Activated T-cell treated with anti-CD3 and anti-CD28 coated beads, Interleukin-2, amount 50 U/mL, for 1 hour (primary cell): ENCODE data around the gene RMDN2.

Source experiments
- DNase-seq: peaks from one replicate; pipeline ENCODE4 v3.0.0-alpha.2; 2020

RMDN2 gene

DNA sequence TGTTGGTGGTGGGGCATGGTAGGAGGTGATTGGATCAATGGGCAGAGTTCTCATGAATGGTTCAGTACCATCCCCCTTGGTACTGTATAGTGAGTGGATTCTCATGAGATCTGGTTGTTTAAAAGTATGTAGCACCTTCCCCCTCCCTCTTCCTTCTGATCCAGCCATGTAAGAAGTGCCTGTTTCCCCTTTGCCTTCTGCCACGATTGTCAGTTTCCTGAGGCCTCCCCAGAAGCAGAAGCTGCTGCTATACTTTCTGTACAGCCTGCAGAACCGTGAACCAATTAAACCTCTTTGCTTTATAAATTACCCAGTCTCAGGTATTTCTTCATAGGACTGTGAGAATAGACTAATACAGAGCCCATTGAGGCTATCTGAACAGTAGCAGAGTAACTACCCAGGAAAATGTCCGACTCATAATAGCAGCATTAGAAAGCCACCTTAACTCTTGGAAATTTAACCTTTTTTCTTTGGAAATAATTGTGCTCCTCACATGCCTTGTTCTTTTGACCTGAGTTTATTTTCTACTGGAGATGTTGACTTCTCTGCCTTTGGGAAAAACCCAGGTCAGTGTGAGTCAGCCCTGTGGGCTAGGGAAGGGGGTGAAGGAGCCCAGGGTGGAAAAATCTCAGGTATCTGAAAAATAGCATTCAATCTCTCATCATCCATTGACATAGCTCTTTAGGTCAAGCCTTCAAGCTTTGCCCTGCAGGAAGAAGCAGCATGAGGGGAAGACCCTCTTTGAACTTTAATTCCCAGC is 132.7 kb downstream of the RMDN2 start:
- DNase-seq = no peak

DNA sequence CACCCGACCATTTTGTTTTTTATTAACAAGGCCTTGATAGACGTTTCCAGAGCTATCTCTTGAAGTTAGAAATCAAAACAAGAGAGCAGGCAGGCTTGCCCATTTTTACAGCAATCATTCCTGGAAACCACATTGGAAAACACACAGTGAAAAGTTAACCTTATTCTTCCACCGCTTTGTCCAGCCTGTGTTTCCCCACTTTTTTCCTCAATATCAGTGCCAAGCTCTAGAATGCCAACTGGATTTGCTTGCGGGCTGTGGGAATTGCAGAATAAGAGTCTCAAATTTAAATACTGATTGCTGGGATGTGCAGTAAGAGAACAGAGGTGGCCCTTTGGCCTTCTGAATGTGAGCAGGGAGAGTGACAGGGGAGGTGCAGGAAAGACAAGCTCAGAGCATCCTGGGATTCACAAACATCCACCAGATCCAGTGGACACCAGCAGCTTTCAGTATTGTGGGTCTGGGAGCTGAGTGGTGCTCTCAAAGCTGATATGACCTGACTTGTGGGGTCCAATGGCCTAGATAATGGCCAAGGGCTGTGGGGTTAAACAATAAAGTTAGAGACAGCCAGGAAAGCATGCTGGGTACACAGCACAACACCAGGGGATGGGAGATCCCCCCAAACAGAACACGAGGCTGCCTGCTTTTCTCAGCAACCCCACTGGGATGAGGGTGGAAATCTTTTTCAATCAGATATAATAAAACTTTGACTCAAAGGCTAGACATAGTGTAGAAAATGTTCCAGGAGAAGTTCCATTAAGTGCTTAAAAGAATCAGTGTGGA is 135.3 kb downstream of the RMDN2 start:
- no peak for DNase-seq

DNA sequence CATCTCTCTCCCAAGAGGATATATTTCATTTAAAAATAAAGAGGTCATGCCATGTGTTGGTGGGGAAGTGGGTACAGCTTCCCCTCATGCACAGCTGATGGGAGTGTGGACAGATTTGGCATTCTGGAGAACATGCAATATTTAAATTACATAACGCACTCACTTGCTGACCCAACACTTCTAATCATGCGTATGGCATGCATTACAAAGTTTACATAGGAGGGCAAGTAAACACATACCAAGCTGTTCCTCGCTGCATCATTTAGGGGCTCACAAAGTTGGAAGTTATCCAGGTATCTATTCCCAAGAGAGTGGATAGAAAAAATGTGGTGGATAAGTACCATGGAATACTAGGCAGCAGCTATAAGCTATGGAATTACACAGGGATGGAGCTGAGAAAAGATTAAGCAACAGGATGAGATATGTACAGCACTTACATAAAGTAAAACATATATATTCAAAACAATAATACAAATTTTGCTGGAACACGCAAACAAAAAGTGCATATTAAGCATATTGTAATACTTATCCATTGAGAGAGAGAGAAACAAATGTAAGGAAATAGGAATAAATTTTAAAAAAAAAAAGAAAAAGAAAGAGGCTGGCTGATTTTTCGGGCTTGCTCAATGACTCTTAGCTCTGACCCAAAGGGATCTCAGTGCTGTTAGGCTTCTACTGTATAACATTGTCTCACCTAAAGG is 139.9 kb downstream of the RMDN2 start:
- no peak for DNase-seq

DNA sequence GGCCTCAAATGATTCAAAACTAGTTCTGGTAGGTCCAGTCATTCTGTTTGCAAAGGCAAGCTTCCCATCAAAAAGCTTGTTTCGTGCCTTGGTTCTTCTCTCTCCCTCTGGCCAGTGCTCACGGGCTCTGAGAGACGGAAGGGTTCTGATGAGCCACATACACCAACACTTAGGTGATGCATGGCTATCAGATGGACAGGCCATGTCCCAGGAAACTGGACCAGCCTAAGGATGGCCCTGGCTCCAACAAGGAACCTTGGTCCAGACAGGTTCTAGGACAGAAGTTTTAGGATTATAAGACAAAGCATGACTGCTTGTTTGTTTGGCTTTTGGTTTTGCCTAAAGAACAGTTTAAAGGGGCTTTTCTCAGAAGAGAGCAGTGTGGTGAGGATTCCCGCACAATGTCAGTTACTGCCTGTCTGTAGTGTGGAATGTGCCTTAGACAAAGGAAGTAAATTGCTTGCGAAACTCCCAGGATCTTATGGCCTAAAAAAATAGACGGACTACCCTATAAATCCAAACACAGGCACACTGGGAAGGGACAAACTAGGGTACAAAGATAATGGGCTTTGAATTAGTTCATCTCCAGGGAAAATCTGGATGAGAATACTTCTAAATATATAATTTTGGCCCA is 140.5 kb downstream of the RMDN2 start:
- DNase-seq = no peak

DNA sequence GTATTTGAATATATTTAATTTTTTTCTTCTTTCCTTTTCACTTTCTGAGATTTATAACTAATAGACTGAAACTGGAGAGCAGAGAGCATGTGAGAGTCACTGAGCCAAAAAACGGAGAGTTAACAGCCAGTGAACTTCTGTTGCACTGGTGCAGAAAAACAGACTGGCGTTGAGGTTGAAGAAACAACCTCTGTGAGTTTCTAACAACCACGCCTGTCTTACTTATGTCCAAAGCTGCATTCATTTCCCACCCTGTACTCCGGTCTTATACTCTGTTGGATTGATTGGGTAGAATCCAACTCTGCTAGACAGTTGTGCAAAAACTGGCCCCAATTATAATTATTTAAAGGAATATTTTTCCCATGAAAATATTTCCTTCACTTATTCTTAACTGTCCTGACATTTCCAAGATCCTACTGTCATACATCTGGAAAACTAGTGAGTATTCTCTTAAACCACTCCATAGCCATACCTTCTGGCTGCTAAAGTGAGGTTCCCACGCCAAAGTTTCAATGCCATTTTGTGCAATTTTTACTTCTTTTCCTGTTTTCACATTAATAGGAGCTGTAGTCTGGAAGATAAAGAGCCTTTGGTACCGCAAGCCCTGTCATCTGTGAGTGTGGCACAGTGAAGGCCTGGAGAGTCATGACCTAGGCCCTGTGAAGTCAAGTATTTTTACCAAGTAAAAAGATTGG is 141.5 kb downstream of the RMDN2 start:
- no peak for DNase-seq
